Fibroblast of lung (primary cell): Measurements from ENCODE around the gene STRN3.

Experiments
- EZH2 ChIP-seq: IDR thresholded peaks from 2 replicates; pipeline ENCODE4 v1.5.1; 2012; ENCODE audit warnings: low read length, control low read depth, mild to moderate bottlenecking; ENCODE audit errors: missing control alignments
- TF ChIP-seq, protein P1 (sequence below), 2 donors: IDR thresholded peaks in 1 of 2; conservative IDR thresholded peaks in 1 of 2; 1 replicate in 1 of 2; 2 replicates in 1 of 2; pipeline ENCODE4 v1.5.1; 2011 to 2012; ENCODE audit warnings: low read length in 2 of 2, control low read depth in 1 of 2, inconsistent platforms in 1 of 2, low read depth in 1 of 2, mild to moderate bottlenecking in 1 of 2

DNA sequence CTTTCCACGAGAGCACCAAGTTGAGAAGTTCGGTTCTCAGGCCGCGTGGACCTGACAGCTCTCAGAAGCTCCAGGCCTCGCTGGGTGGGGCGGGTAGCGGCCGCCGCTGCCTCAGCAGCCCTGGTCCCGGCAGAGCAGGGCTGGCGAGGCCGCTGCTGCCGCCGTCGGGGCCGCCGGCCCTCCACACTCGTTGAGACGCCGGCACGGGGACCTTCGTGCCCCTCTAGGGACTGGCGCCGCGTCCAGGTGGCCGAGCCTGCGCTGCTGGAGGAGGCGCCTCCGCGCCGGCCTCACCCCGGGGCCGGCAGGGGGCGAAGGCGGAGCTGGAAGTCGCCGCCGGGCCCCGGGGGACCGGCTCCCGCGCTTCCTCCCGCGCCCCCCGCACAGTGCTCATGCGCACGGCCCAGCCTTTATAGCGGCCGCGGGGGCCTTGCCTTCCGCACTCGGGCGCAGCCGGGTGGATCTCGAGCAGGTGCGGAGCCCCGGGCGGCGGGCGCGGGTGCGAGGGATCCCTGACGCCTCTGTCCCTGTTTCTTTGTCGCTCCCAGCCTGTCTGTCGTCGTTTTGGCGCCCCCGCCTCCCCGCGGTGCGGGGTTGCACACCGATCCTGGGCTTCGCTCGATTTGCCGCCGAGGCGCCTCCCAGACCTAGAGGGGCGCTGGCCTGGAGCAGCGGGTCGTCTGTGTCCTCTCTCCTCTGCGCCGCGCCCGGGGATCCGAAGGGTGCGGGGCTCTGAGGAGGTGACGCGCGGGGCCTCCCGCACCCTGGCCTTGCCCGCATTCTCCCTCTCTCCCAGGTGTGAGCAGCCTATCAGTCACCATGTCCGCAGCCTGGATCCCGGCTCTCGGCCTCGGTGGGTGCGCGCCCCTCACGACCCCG, 151.8 kb downstream of the STRN3 start, which contains the start of gene COCH:
- TF ChIP-seq, protein P1, sequence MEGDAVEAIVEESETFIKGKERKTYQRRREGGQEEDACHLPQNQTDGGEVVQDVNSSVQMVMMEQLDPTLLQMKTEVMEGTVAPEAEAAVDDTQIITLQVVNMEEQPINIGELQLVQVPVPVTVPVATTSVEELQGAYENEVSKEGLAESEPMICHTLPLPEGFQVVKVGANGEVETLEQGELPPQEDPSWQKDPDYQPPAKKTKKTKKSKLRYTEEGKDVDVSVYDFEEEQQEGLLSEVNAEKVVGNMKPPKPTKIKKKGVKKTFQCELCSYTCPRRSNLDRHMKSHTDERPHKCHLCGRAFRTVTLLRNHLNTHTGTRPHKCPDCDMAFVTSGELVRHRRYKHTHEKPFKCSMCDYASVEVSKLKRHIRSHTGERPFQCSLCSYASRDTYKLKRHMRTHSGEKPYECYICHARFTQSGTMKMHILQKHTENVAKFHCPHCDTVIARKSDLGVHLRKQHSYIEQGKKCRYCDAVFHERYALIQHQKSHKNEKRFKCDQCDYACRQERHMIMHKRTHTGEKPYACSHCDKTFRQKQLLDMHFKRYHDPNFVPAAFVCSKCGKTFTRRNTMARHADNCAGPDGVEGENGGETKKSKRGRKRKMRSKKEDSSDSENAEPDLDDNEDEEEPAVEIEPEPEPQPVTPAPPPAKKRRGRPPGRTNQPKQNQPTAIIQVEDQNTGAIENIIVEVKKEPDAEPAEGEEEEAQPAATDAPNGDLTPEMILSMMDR (conservative IDR thresholded peaks at IDR 0.05 in 1 of 2, IDR thresholded peaks at IDR 0.05 in 1 of 2; ENCODE audit: low read depth in 1 of 2, low read length in 2 of 2): no peak
- TF ChIP-seq EZH2: peak; percentile 41
